Small intestine (tissue), 7 donors: ENCODE data around the gene GFM1. TPM values are rescaled to one million over a fixed set of nuclear protein-coding genes. Genes with fewer than 3 reads are reported as not detected.

Experiments
- DNase-seq, 2 donors: peaks; one replicate each; pipeline versions ENCODE4 v3.0.0 to v3.0.0-alpha.2; 2013
- FAIRE-seq: peaks from 2 replicates; lab custom pipeline; 2012; peaks lifted over from hg19 to GRCh38; lab: Jason Lieb, UNC
- H3K27ac ChIP-seq, 3 donors: one replicate each; pipeline ENCODE4 v1.5.1; 2013; ENCODE audit warnings: low read length in 2 of 3, mild to moderate bottlenecking in 2 of 3, control low read depth in 1 of 3, inconsistent platforms in 1 of 3, low read depth in 1 of 3, moderate library complexity in 1 of 3
- H3K27me3 ChIP-seq, 3 donors: one replicate each; pipeline ENCODE4 v1.6.1; 2013; ENCODE audit warnings: low read length in 3 of 3, inconsistent platforms in 1 of 3; ENCODE audit not compliant: control insufficient read depth in 3 of 3, insufficient read depth in 3 of 3
- H3K36me3 ChIP-seq, 3 donors: one replicate each; pipeline ENCODE4 v1.6.1; 2013; ENCODE audit warnings: low read length in 3 of 3, inconsistent platforms in 1 of 3, low read depth in 1 of 3, mild to moderate bottlenecking in 1 of 3, moderate library complexity in 1 of 3; ENCODE audit not compliant: control insufficient read depth in 3 of 3, insufficient read depth in 2 of 3
- H3K4me1 ChIP-seq, 3 donors: one replicate each; pipeline ENCODE4 v1.6.1; 2013; ENCODE audit warnings: low read length in 2 of 3, inconsistent platforms in 1 of 3, low read depth in 1 of 3, mild to moderate bottlenecking in 1 of 3, moderate library complexity in 1 of 3; ENCODE audit not compliant: control insufficient read depth in 3 of 3, insufficient read depth in 2 of 3
- H3K4me3 ChIP-seq, 3 donors: one replicate each; pipeline ENCODE4 v1.5.1; 2013; ENCODE audit warnings: low read length in 3 of 3, control low read depth in 1 of 3, inconsistent platforms in 1 of 3, low read depth in 1 of 3, mild to moderate bottlenecking in 1 of 3, moderate library complexity in 1 of 3
- H3K9me3 ChIP-seq, 2 donors: one replicate each; pipeline ENCODE4 v1.6.1; 2013; ENCODE audit warnings: low read depth in 1 of 2, low read length in 1 of 2; ENCODE audit not compliant: control insufficient read depth in 2 of 2, insufficient read depth in 1 of 2
- WGBS, 3 donors: extraction: QIAGEN DNeasy Blood & Tissue Kit; methylation state at CpG; one replicate each; pipeline ENCODE4 v1.1.7; 2013; 5-methylcytosine and 5-hydroxymethylcytosine counted together
- polyA plus RNA-seq, 4 donors: library from polyadenylated mRNA; stranded (reverse) in 3 of 4; unstranded in 1 of 4; fragments of 200-250 nt in 3 of 4; fragments of 120-200 nt in 1 of 4; gene quantifications; one replicate each; pipeline versions ENCODE4 v1.2.1 to v1.2.3, GENCODE V29; 2013
- donor health status: healthy with polysubstance abuse.
- donor health status: control.
- donor health status: control.
- donor health status: Bipolar disorder and iron deficiency.
- donor health status: healthy.

The GFM1 gene
- polyA plus RNA-seq, 4 donors = 9.4 to 37.5 (median 22.8) TPM

GRCh38 chr3:158663246-158663645 is 18.9 kb downstream of the GFM1 start:
- no peak overlapping the region for H3K4me3 ChIP-seq
- no peaks in the 10 kb centered on the region for H3K27me3 ChIP-seq
- H3K4me1 ChIP-seq = peaks cover 0 to 3% (median 0%) of the 10 kb centered on the region in 3 donors
- FAIRE-seq = no peak
- DNase-seq = no peak
- no peaks in the 10 kb centered on the region for H3K9me3 ChIP-seq
- WGBS, 3 donors = 89 to 98% (median 92%) methylated on average over 1 of the region's 1 CpG
- peaks cover 5 to 20% (median 15%) of the 10 kb centered on the region in 3 donors for H3K36me3 ChIP-seq
- H3K27ac ChIP-seq = no peak overlapping the region

GRCh38 chr3:158663832-158664231 is 19.5 kb downstream of the GFM1 start:
- H3K36me3 ChIP-seq = peaks cover 5 to 23% (median 12%) of the 10 kb centered on the region in 3 donors
- no peak for FAIRE-seq
- no peak overlapping the region for H3K4me3 ChIP-seq
- no peak overlapping the region for H3K27ac ChIP-seq
- H3K4me1 ChIP-seq = peaks cover 0 to 3% (median 0%) of the 10 kb centered on the region in 3 donors
- DNase-seq = no peak
- 93 to 94% (median 93%) methylated on average over 1 of the region's 1 CpG for WGBS, 3 donors
- no peaks in the 10 kb centered on the region for H3K9me3 ChIP-seq
- H3K27me3 ChIP-seq = no peaks in the 10 kb centered on the region

DNA sequence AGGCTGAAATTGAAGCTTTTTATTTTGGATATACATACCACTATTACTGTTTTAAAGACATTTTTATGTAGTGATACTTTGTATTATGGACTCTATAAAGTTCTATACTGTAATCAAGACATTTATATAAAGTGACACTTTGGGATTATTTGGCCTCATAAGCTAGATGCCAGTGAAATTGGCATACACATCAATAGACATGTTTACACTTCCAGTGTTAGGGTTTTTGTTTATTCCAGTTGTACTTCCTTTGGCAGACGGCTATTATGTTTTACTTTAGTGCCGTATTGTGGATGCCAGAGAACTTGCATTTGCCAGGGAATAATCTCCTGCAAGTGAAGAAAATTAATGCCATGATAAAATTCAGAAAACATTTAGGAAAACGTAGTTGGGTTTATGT is 22.1 kb downstream of the GFM1 start:
- DNase-seq (no peak), FAIRE-seq (no peak)
- H3K9me3 ChIP-seq = no peaks in the 10 kb centered on the region
- WGBS, 3 donors = 71 to 89% (median 84%) methylated on average over 3 of the region's 3 CpGs
- H3K36me3 ChIP-seq = peaks cover 2 to 20% (median 10%) of the 10 kb centered on the region in 3 donors
- H3K4me3 ChIP-seq = no peak overlapping the region
- H3K4me1 ChIP-seq = no peaks in the 10 kb centered on the region
- H3K27me3 ChIP-seq = no peaks in the 10 kb centered on the region
- no peak overlapping the region for H3K27ac ChIP-seq

DNA sequence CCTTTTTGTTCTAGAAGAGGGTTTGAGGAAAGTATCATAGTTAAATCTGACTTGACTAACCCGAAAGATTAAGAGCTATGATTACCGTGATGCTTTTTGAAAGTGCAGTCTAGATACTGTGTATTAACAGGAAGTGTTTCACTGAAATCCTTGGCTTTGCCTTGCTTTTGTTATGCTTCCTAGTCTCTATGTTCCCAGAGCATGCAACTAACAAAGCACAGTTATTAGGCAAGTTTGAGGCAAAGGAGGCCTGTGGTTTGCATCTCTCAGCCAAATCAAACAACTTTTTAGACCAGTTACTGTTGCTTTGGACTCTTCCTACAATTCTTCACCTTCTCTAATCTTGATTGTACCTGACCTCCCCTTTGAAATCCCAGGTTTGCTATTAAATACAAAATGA is 24.2 kb downstream of the GFM1 start:
- no peak overlapping the region for H3K4me3 ChIP-seq
- H3K4me1 ChIP-seq = peaks cover 0 to 2% (median 2%) of the 10 kb centered on the region in 3 donors
- 71 to 93% (median 84%) methylated on average over 2 of the region's 2 CpGs for WGBS, 3 donors
- FAIRE-seq = no peak
- H3K27me3 ChIP-seq = no peaks in the 10 kb centered on the region
- no peak for DNase-seq
- H3K36me3 ChIP-seq = peaks cover 2 to 20% (median 10%) of the 10 kb centered on the region in 3 donors
- H3K9me3 ChIP-seq = no peaks in the 10 kb centered on the region
- no peak overlapping the region for H3K27ac ChIP-seq

- H3K27me3 ChIP-seq = no peaks in the 10 kb centered on the region
- H3K4me1 ChIP-seq = peaks cover 0 to 2% (median 2%) of the 10 kb centered on the region in 3 donors
- H3K9me3 ChIP-seq = no peaks in the 10 kb centered on the region
- DNase-seq (no peak), FAIRE-seq (no peak)
- H3K36me3 ChIP-seq = peaks cover 2 to 10% (median 8%) of the 10 kb centered on the region in 3 donors
- peak overlapping the region; percentile 62 to 94 (median 84) for H3K27ac ChIP-seq
- 2 to 8% (median 7%) methylated on average over 6 of the region's 6 CpGs for WGBS, 3 donors
- peak overlapping the region; percentile 47 to 90 (median 57) for H3K4me3 ChIP-seq
Measured at GRCh38 chr3:158671821-158672214, 27.5 kb downstream of the GFM1 start.

GRCh38 chr3:158672215-158673176 is 28.2 kb downstream of the GFM1 start, which contains the start of gene LXN:
LXN (minus strand) TSS chr3:158672648; CDS start chr3:158672478, 170 bp downstream.
- DNase-seq (peak; percentile 95 to 96), FAIRE-seq (no peak)
- Histone ChIP-seq H3K4me1 (peaks cover 0 to 2% (median 2%) of the 10 kb centered on the region in 3 donors), H3K36me3 (peaks cover 0 to 10% (median 6%) of the 10 kb centered on the region in 3 donors), H3K27ac (peak within 1 kb of the TSS; percentile 62 to 94 (median 84)), H3K27me3 (no peaks in the 10 kb centered on the region), H3K4me3 (peak within 1 kb of the TSS; percentile 47 to 90 (median 57)), H3K9me3 (no peaks in the 10 kb centered on the region)
- WGBS, 3 donors = 3 to 7% (median 6%) methylated on average over 30 of the region's 30 CpGs

- Histone ChIP-seq H3K4me3 (no peak overlapping the region), H3K4me1 (no peaks in the 10 kb centered on the region), H3K27ac (no peak overlapping the region), H3K27me3 (no peaks in the 10 kb centered on the region), H3K9me3 (no peaks in the 10 kb centered on the region), H3K36me3 (peaks cover 0 to 11% (median 0%) of the 10 kb centered on the region in 3 donors)
- WGBS, 3 donors = 92 to 96% (median 93%) methylated on average over 2 of the region's 2 CpGs
- FAIRE-seq (no peak), DNase-seq (no peak)
Measured at GRCh38 chr3:158678687-158679086, 34.4 kb downstream of the GFM1 start.

DNA sequence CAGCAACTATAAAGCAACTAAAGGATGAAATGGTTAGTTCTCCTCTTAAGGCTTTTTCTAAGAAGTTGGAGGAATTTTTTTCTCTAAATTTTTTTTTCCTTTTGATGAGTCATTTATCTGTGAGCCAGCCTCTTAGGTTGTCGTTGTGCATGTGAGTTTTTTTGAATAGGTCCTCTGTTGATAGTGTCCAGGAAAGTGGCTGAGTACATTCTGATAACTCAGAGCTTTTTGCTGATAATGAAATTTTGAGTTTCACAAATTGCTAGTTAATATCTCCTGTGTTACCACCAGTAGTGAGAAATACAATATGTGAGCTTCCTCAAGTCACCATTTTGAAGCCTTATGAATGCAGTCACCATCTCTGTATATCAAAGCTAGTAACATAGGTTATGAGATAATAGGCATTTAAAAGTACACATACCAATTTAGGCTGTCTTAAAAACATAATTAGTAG is 35.2 kb downstream of the GFM1 start:
- Histone ChIP-seq H3K27me3 (no peaks in the 10 kb centered on the region), H3K36me3 (peaks cover 0 to 11% (median 0%) of the 10 kb centered on the region in 3 donors), H3K9me3 (no peaks in the 10 kb centered on the region), H3K4me1 (no peaks in the 10 kb centered on the region), H3K27ac (no peak overlapping the region), H3K4me3 (no peak overlapping the region)
- WGBS, 3 donors = 30 to 45% (median 35%) methylated on average over 1 of the region's 1 CpG
- no peak for DNase-seq
- FAIRE-seq = no peak
